GM12875 (cell line): ENCODE data around the gene SNX32.

Source experiments
- H3K4me3 ChIP-seq: one replicate; pipeline ENCODE4 v1.5.1; 2011; ENCODE audit warnings: low read depth, low read length, control low read depth
- CTCF ChIP-seq: IDR thresholded peaks from 2 replicates; pipeline ENCODE4 v1.5.1; 2011; ENCODE audit warnings: low read depth, mild to moderate bottlenecking, control low read depth, inconsistent platforms, low read length, moderate library complexity, borderline replicate concordance; ENCODE audit not compliant: insufficient read depth

SNX32 gene

GRCh38 chr11:65859095-65859811, 25.5 kb downstream of the SNX32 start:
- no peak for TF ChIP-seq CTCF
- H3K4me3 ChIP-seq: peak overlapping the region; percentile 93

GRCh38 chr11:65859812-65860277, 26.1 kb downstream of the SNX32 start:
- H3K4me3 ChIP-seq: peak overlapping the region; percentile 89
- no peak for TF ChIP-seq CTCF

- peak within 1 kb of the TSS; percentile 93 for H3K4me3 ChIP-seq
- peak; percentile 87 for TF ChIP-seq CTCF
Observed at GRCh38 chr11:65860278-65861164, 26.8 kb downstream of the SNX32 start, which contains the start of gene MUS81. MUS81 (plus strand) TSS chr11:65860433; CDS start chr11:65860754, 321 bp downstream.

- no peak for TF ChIP-seq CTCF
- H3K4me3 ChIP-seq: peak overlapping the region; percentile 89
Observed at GRCh38 chr11:65861165-65861505, 27.4 kb downstream of the SNX32 start.

GRCh38 chr11:65861533-65862183, 27.9 kb downstream of the SNX32 start:
- no peak for TF ChIP-seq CTCF
- peak overlapping the region; percentile 89 for H3K4me3 ChIP-seq

GRCh38 chr11:65862191-65862735, 28.5 kb downstream of the SNX32 start:
- TF ChIP-seq CTCF: no peak

More at GRCh38 chr11:65862191-65862735, 28.5 kb downstream of the SNX32 start:
- H3K4me3 ChIP-seq: no peak overlapping the region
